HepG2 (cell line): ENCODE measurements around the gene PHKG1. TPM values are rescaled to one million over a fixed set of nuclear protein-coding genes. Genes with fewer than 3 reads are reported as not detected.
A peak's percentile ranks its signal among the peaks of the same experiment; 100 is the strongest.

Source experiments
- AKNA ChIP-seq: sonication (generic); formaldehyde crosslinking; IDR thresholded peaks from 2 replicates; pipeline ENCODE4 v1.4.0; 2020; ENCODE audit warnings: missing genetic modification reagents, borderline replicate concordance
- BRF2 ChIP-seq: sonication (generic); formaldehyde crosslinking; IDR thresholded peaks from 2 replicates; pipeline ENCODE4 v1.8.1; 2022; ENCODE audit warnings: mild to moderate bottlenecking, missing genetic modification reagents
- CCAR2 ChIP-seq: fragments of 200-400 bp; formaldehyde crosslinking; optimal IDR thresholded peaks from 2 replicates; pipeline ENCODE3; 2018; ENCODE audit warnings: low read depth, mild to moderate bottlenecking, low read length, moderate library complexity
- CHD4 ChIP-seq: fragments of 200-600 bp; sonication (generic); IDR thresholded peaks from 2 replicates; pipeline ENCODE4 v1.7.0; 2017; ENCODE audit warnings: mild to moderate bottlenecking, low read length, borderline replicate concordance
- FOXM1 ChIP-seq: sonication (generic); formaldehyde crosslinking; IDR thresholded peaks from 2 replicates; pipeline ENCODE4 v1.5.0; 2020; ENCODE audit warnings: missing genetic modification reagents
- FOXO1 ChIP-seq: sonication (generic); formaldehyde crosslinking; IDR thresholded peaks from 2 replicates; pipeline ENCODE4 v1.4.0; 2020; ENCODE audit warnings: missing genetic modification reagents
- GFI1 ChIP-seq: sonication (generic); formaldehyde crosslinking; IDR thresholded peaks from 2 replicates; pipeline ENCODE4 v1.5.0; 2020; ENCODE audit warnings: missing genetic modification reagents, mild to moderate bottlenecking, borderline replicate concordance
- JUND ChIP-seq: sonication (generic); formaldehyde crosslinking; IDR thresholded peaks from 2 replicates; pipeline ENCODE4 v1.8.0; 2022; ENCODE audit warnings: mild to moderate bottlenecking, missing genetic modification reagents
- KDM2A ChIP-seq: sonication (generic); formaldehyde crosslinking; IDR thresholded peaks from 2 replicates; pipeline ENCODE4 v1.4.0; 2020; ENCODE audit warnings: low read depth, missing genetic modification reagents, borderline replicate concordance
- MED8 ChIP-seq: sonication (generic); formaldehyde crosslinking; IDR thresholded peaks from 2 replicates; pipeline ENCODE4 v1.8.1; 2023; ENCODE audit warnings: mild to moderate bottlenecking, missing genetic modification reagents; ENCODE audit not compliant: insufficient replicate concordance
- NAIF1 ChIP-seq: sonication (generic); formaldehyde crosslinking; IDR thresholded peaks from 2 replicates; pipeline ENCODE4 v1.5.0; 2020; ENCODE audit warnings: mild to moderate bottlenecking, missing genetic modification reagents, borderline replicate concordance
- PAXIP1 ChIP-seq: sonication (generic); formaldehyde crosslinking; conservative IDR thresholded peaks from 2 replicates; pipeline ENCODE4 v1.4.0; 2020; ENCODE audit warnings: mild to moderate bottlenecking, missing genetic modification reagents, moderate library complexity
- TSC22D2 ChIP-seq: sonication (generic); formaldehyde crosslinking; IDR thresholded peaks from 2 replicates; pipeline ENCODE4 v1.5.1; 2020; ENCODE audit warnings: missing genetic modification reagents, mild to moderate bottlenecking, borderline replicate concordance
- ZNF143 ChIP-seq: sonication (generic); formaldehyde crosslinking; IDR thresholded peaks from 2 replicates; pipeline ENCODE4 v1.4.0; 2020; ENCODE audit warnings: missing genetic modification reagents
- ZNF256 ChIP-seq: sonication (generic); formaldehyde crosslinking; conservative IDR thresholded peaks from 2 replicates; pipeline ENCODE4 v1.4.0; 2020; ENCODE audit warnings: missing genetic modification reagents
- ZNF614 ChIP-seq: IDR thresholded peaks from 2 replicates; pipeline ENCODE4 v1.6.1; 2018; ENCODE audit warnings: missing biosample characterization, missing genetic modification reagents, inconsistent platforms, borderline replicate concordance
- ZUFSP ChIP-seq: sonication (generic); formaldehyde crosslinking; IDR thresholded peaks from 2 replicates; pipeline ENCODE4 v1.9.0; 2021; ENCODE audit warnings: missing genetic modification reagents, mild to moderate bottlenecking, borderline replicate concordance
- ZZZ3 ChIP-seq: sonication (generic); formaldehyde crosslinking; IDR thresholded peaks from 2 replicates; pipeline ENCODE4 v1.4.0; 2020; ENCODE audit warnings: missing genetic modification reagents, mild to moderate bottlenecking, borderline replicate concordance
- polyA plus RNA-seq, 8 experiments: library from polyadenylated mRNA; depleted of rRNA in 3 of 8; stranded (reverse) in 7 of 8; unstranded in 1 of 8; fragments of >200 nt; fragmentation: Illumina TruSeq in 4 of 8; extraction: Trizol in 4 of 8; gene quantifications; 2 replicates each; pipeline versions ENCODE4 v1.2.1 to v1.2.3, GENCODE V29; 2011 to 2016; ENCODE audit warnings: low read depth in 4 of 8, missing spikeins in 1 of 8, mixed read lengths in 1 of 8; ENCODE audit not compliant: insufficient read depth in 1 of 8
- total RNA-seq, 5 experiments: library from RNA; depleted of rRNA; stranded (reverse); fragments of >200 nt; fragmentation: Illumina TruSeq; extraction: Trizol; gene quantifications; 2 replicates each; pipeline ENCODE4 v1.2.3, GENCODE V29; 2016; ENCODE audit warnings: low read depth in 1 of 5

The PHKG1 gene
- total and polyA plus RNA-seq, 2 of the 13 experiments (the other 11 are each of a cell fraction or from before 2014, with no cell fraction given): 0.44 to 0.71 TPM

GRCh38 chr7:56079450-56080185 lies 13.1 kb downstream of the PHKG1 start (continued):
- TF ChIP-seq NAIF1 (CRISPR knock-in tag): no peak
- TF ChIP-seq TSC22D2 (CRISPR knock-in tag): no peak
- no peak for TF ChIP-seq ZNF256 (CRISPR knock-in tag)
- no peak for TF ChIP-seq ZZZ3 (CRISPR knock-in tag)
- TF ChIP-seq GFI1 (CRISPR knock-in tag): no peak
- peak; percentile 45; the same call in 1 of the 2 replicates for TF ChIP-seq KDM2A
- TF ChIP-seq JUND (CRISPR knock-in tag): no peak
- no peak for TF ChIP-seq FOXO1 (CRISPR knock-in tag)
- TF ChIP-seq BRF2: no peak
- TF ChIP-seq CHD4: no peak
- TF ChIP-seq ZUFSP (CRISPR knock-in tag): no peak
- no peak for TF ChIP-seq MED8 (CRISPR knock-in tag)
- TF ChIP-seq ZNF614 (CRISPR knock-in tag): peak; percentile 23; the same call in 1 of the 2 replicates
- peak; percentile 49; the same call in 1 of the 2 replicates for TF ChIP-seq ZNF143 (CRISPR knock-in tag)
- peak; percentile 71 for TF ChIP-seq PAXIP1 (CRISPR knock-in tag)
- TF ChIP-seq FOXM1: no peak
- no peak for TF ChIP-seq AKNA
- no peak for TF ChIP-seq CCAR2
